PC-9 (cell line): Measurements from ENCODE around the gene OR1Q1. TPM values are rescaled to one million over a fixed set of nuclear protein-coding genes. Genes with fewer than 3 reads are reported as not detected.

Source experiments
- BruUV-seq: library from RNA; stranded (reverse); fragments of 400-500 nt; replicated peaks from 2 replicates; lab custom pipeline; 2021; lab: Mats Ljungman, UMichigan
- CTCF ChIA-PET: fragments of 300-600 bp; sonication (Branson Sonifier 250); formaldehyde crosslinking; loops from one replicate; lab custom pipeline; 2022; ENCODE audit warnings: antibody characterized with exemption; lab: Charles Lee
- POLR2A ChIA-PET: fragments of 300-600 bp; sonication (Branson Sonifier 250); formaldehyde crosslinking; loops from one replicate; lab custom pipeline; 2022; ENCODE audit warnings: antibody characterized with exemption; ENCODE audit not compliant: unreplicated experiment; lab: Charles Lee
- DNase-seq, 2 experiments: peaks; one replicate each; pipeline versions ENCODE4 v3.0.0 to v3.0.0-alpha.2; 2015 to 2022; ENCODE audit warnings: mixed read lengths in 1 of 2
- H2AFZ ChIP-seq: fragments of 200-600 bp; sonication (generic); 2 replicates; pipeline ENCODE4 v1.8.1; 2017; ENCODE audit warnings: antibody characterized with exemption
- H3F3A ChIP-seq: fragments of 200-600 bp; sonication (generic); 2 replicates; pipeline ENCODE4 v1.8.1; 2017; ENCODE audit warnings: antibody characterized with exemption, mild to moderate bottlenecking, low read depth; ENCODE audit not compliant: insufficient read depth
- H3K27ac ChIP-seq: fragments of 200-600 bp; sonication (generic); 2 replicates; pipeline ENCODE4 v1.6.1; 2016; ENCODE audit warnings: mixed run types
- H3K27me3 ChIP-seq: fragments of 200-600 bp; sonication (generic); 2 replicates; pipeline ENCODE4 v1.6.1; 2016; ENCODE audit warnings: low read depth, mixed run types; ENCODE audit not compliant: insufficient read depth
- H3K36me3 ChIP-seq: fragments of 200-600 bp; sonication (generic); 2 replicates; pipeline ENCODE4 v1.6.1; 2016; ENCODE audit warnings: low read depth, mixed run types
- H3K4me1 ChIP-seq: fragments of 200-600 bp; sonication (generic); replicated peaks from 2 replicates; pipeline ENCODE4 v1.6.1; 2016; ENCODE audit warnings: mixed run types; ENCODE audit not compliant: insufficient read depth
- H3K4me2 ChIP-seq: fragments of 200-600 bp; sonication (generic); 2 replicates; pipeline ENCODE4 v1.6.1; 2017; ENCODE audit warnings: mixed run types
- H3K4me3 ChIP-seq: fragments of 200-600 bp; sonication (generic); 2 replicates; pipeline ENCODE4 v1.6.1; 2016; ENCODE audit warnings: mixed run types
- H3K79me2 ChIP-seq: fragments of 200-600 bp; sonication (generic); 2 replicates; pipeline ENCODE4 v1.6.1; 2017; ENCODE audit warnings: low read depth, mixed run types
- H3K9me2 ChIP-seq: fragments of 200-600 bp; sonication (generic); 2 replicates; pipeline ENCODE4 v1.8.1; 2017; ENCODE audit warnings: mild to moderate bottlenecking; ENCODE audit not compliant: insufficient read depth
- H3K9me3 ChIP-seq: fragments of 200-600 bp; sonication (generic); 2 replicates; pipeline ENCODE4 v1.8.1; 2016; ENCODE audit warnings: low read depth; ENCODE audit not compliant: insufficient read depth
- H4K20me1 ChIP-seq: fragments of 200-600 bp; sonication (generic); 2 replicates; pipeline ENCODE4 v1.8.1; 2017; ENCODE audit not compliant: insufficient read depth
- CTCF ChIP-seq: fragments of 200-600 bp; sonication (generic); conservative IDR thresholded peaks from 2 replicates; pipeline ENCODE4 v1.6.1; 2017; ENCODE audit warnings: mixed run types, antibody characterized with exemption, mild to moderate bottlenecking, moderate library complexity
- EZH2 ChIP-seq: fragments of 200-600 bp; sonication (generic); IDR thresholded peaks from 2 replicates; pipeline ENCODE4 v1.8.0; 2017; ENCODE audit warnings: antibody characterized with exemption, low read depth
- intact Hi-C: fragments of 100-400 bp; cut with micrococcal nuclease; formaldehyde crosslinking; loops from one replicate; pipeline ENCODE4 v1.10.0; 2022; ENCODE audit not compliant: unreplicated experiment
- total RNA-seq: library from RNA; stranded (reverse); gene quantifications from 2 replicates; pipeline ENCODE4 v1.2.3, GENCODE V29; 2021

The OR1Q1 gene
- total RNA-seq, 1 experiment from 2014 or later = not detected

GRCh38 chr9:122606587-122606986 is 8.0 kb upstream of the OR1Q1 start:
- CTCF ChIA-PET = no interaction called here
- no peaks in the 10 kb centered on the region for H4K20me1 ChIP-seq
- no peaks in the 10 kb centered on the region for H3K9me2 ChIP-seq
- no peak overlapping the region for H2AFZ ChIP-seq
- intact Hi-C loops = no loop called here
- no peak overlapping the region for H3K27ac ChIP-seq
- H3K4me1 ChIP-seq = no peaks in the 10 kb centered on the region
- H3K9me3 ChIP-seq = no peaks in the 10 kb centered on the region
- TF ChIP-seq EZH2 (no peak), CTCF (no peak)
- no peaks in the 10 kb centered on the region for H3F3A ChIP-seq
- H3K36me3 ChIP-seq = no peaks in the 10 kb centered on the region
- no peak overlapping the region for H3K4me2 ChIP-seq
- BruUV-seq = no TSS peak
- no peak for DNase-seq
- H3K27me3 ChIP-seq = peaks cover 19% of the 10 kb centered on the region; the same call in 1 of the 2 replicates
- POLR2A ChIA-PET = no interaction called here
- no peaks in the 10 kb centered on the region for H3K79me2 ChIP-seq
- no peak overlapping the region for H3K4me3 ChIP-seq

- H3K27me3 ChIP-seq = peaks cover 19% of the 10 kb centered on the region; the same call in 1 of the 2 replicates
- no peaks in the 10 kb centered on the region for H3K9me3 ChIP-seq
- H3K4me2 ChIP-seq = no peak overlapping the region
- no peak for TF ChIP-seq EZH2
- no peak for TF ChIP-seq CTCF
- H3K79me2 ChIP-seq = no peaks in the 10 kb centered on the region
- H2AFZ ChIP-seq = no peak overlapping the region
- intact Hi-C loops = no loop called here
- no peak overlapping the region for H3K4me3 ChIP-seq
- H4K20me1 ChIP-seq = no peaks in the 10 kb centered on the region
- H3K36me3 ChIP-seq = no peaks in the 10 kb centered on the region
- no peaks in the 10 kb centered on the region for H3F3A ChIP-seq
- no TSS peak for BruUV-seq
- POLR2A ChIA-PET = no interaction called here
- H3K9me2 ChIP-seq = no peaks in the 10 kb centered on the region
- no peaks in the 10 kb centered on the region for H3K4me1 ChIP-seq
- CTCF ChIA-PET = no interaction called here
- H3K27ac ChIP-seq = no peak overlapping the region
- no peak for DNase-seq
Observed at GRCh38 chr9:122609804-122610203, 4.7 kb upstream of the OR1Q1 start.

- CTCF ChIA-PET = no interaction called here
Observed at GRCh38 chr9:122619996-122620395, 5.5 kb downstream of the OR1Q1 start.

More at GRCh38 chr9:122619996-122620395, 5.5 kb downstream of the OR1Q1 start:
- no peak for TF ChIP-seq CTCF
- TF ChIP-seq EZH2 = no peak
- Histone ChIP-seq H4K20me1 (no peaks in the 10 kb centered on the region), H3F3A (no peaks in the 10 kb centered on the region), H3K79me2 (no peaks in the 10 kb centered on the region), H3K9me3 (no peaks in the 10 kb centered on the region), H3K36me3 (no peaks in the 10 kb centered on the region), H2AFZ (no peak overlapping the region), H3K9me2 (no peaks in the 10 kb centered on the region), H3K4me2 (no peak overlapping the region), H3K27me3 (peaks cover 26% of the 10 kb centered on the region), H3K4me1 (no peaks in the 10 kb centered on the region), H3K27ac (no peak overlapping the region), H3K4me3 (no peak overlapping the region)
- intact Hi-C loops = no loop called here
- BruUV-seq = no TSS peak
- POLR2A ChIA-PET = no interaction called here
- no peak for DNase-seq
